ENCODE data around the gene TEX38. TPM values are rescaled to one million over a fixed set of nuclear protein-coding genes. Genes with fewer than 3 reads are reported as not detected.

The TEX38 gene
- total RNA-seq, 1 donor from 2014 or later, result not detected

DNA sequence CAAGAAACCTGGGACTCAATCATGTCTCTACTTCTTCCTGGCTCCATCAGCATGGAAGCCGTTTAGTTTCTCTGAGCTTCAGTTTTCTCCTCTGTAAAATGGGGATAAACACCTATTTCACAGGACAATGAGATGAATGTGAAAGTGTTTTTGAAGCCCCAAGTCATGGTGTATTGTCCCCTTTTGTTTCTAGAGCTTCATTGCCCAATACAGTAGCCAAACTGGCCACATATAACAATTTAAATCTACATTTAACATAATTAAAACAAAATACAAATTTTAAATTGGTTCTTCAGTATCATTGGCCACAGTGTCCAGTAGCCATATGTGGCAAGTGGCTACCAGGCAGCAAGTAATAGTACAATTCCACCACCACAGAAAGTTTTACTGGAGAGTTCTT lies 49.5 kb downstream of the TEX38 start:
- no peak for DNase-seq (ENCODE audit: extremely low read depth, low read depth, low spot score)

- no peak for DNase-seq (ENCODE audit: extremely low read depth, low read depth, low spot score)
Measured at GRCh38 chr1:46721686-46722205, 50.1 kb downstream of the TEX38 start.

Other genes with a start within 250 kb of the TEX38 start
- not detected in 2 replicates for gene DMBX1, start 182.0 kb upstream of the TEX38 start, total RNA-seq
- not detected in 2 replicates for gene KNCN, start 120.2 kb upstream of the TEX38 start, total RNA-seq
- 23.0 and 25.4 TPM in 2 replicates for gene MKNK1, start 67.6 kb upstream of the TEX38 start, total RNA-seq
- 5.7 and 15.2 TPM in 2 replicates for gene MOB3C, start 55.0 kb upstream of the TEX38 start, total RNA-seq
- 20.1 and 20.8 TPM in 2 replicates for gene ATPAF1, start 3.5 kb upstream of the TEX38 start, total RNA-seq
- 79.3 and 177 TPM in 2 replicates for gene EFCAB14, start 47.3 kb downstream of the TEX38 start, total RNA-seq
- not detected in 2 replicates for gene CYP4B1, start 127.2 kb downstream of the TEX38 start, total RNA-seq

All from glomerular endothelial cell (primary cell).